Body of pancreas (tissue), 4 donors: ENCODE data around the gene NME4. TPM values are rescaled to one million over a fixed set of nuclear protein-coding genes. Genes with fewer than 3 reads are reported as not detected.

Experiments
- ATAC-seq: fragments of 150-250 bp; one replicate; pipeline ENCODE4 v1.9.1; 2016
- DNase-seq, 4 donors: peaks; one replicate each; pipeline ENCODE4 v3.0.0-alpha.2; 2019
- H3K27ac ChIP-seq, 4 donors: fragments of 200-600 bp; sonication (generic); 1 replicate in 3 of 4; 2 replicates in 1 of 4; pipeline versions ENCODE4 v1.5.1 to v1.6.1; 2016 to 2019; ENCODE audit warnings: mild to moderate bottlenecking in 1 of 4, mixed read lengths in 1 of 4, moderate library complexity in 1 of 4
- H3K27me3 ChIP-seq, 2 donors: fragments of 200-600 bp; sonication (generic); one replicate each; pipeline ENCODE4 v1.6.0; 2016; ENCODE audit warnings: mild to moderate bottlenecking in 1 of 2
- H3K36me3 ChIP-seq, 2 donors: fragments of 200-600 bp; sonication (generic); replicated peaks in 1 of 2; 2 replicates each; pipeline ENCODE4 v1.5.1; 2016; ENCODE audit warnings: low read depth in 2 of 2; ENCODE audit not compliant: insufficient read depth in 1 of 2
- H3K4me1 ChIP-seq: fragments of 200-600 bp; sonication (generic); one replicate; pipeline ENCODE4 v1.6.0; 2016
- H3K4me3 ChIP-seq, 2 donors: fragments of 200-600 bp; sonication (generic); 1 replicate in 1 of 2; 2 replicates in 1 of 2; pipeline ENCODE4 v1.5.1; 2016 to 2019
- H3K9me3 ChIP-seq, 3 donors: fragments of 200-600 bp; sonication (generic); 1 replicate in 2 of 3; 2 replicates in 1 of 3; pipeline ENCODE4 v1.5.1; 2016
- CTCF ChIP-seq, 7 experiments: fragments of 450-650 bp in 4 of 7; fragments of 200-600 bp in 3 of 7; sonication (generic) in 3 of 7; IDR thresholded peaks; one replicate each; pipeline ENCODE4 v1.5.1; 2016 to 2019; ENCODE audit warnings: antibody characterized with exemption in 7 of 7
- POLR2A ChIP-seq, 3 donors: fragments of 450-650 bp; IDR thresholded peaks; one replicate each; pipeline ENCODE4 v1.6.1; 2016; ENCODE audit warnings: antibody characterized with exemption in 3 of 3, mild to moderate bottlenecking in 2 of 3
- WGBS, 2 donors: methylation state at CpG; one replicate each; pipeline ENCODE4 v1.1.5; 2017; 5-methylcytosine and 5-hydroxymethylcytosine counted together
- intact Hi-C: fragments of 100-400 bp; cut with DNase I; formaldehyde crosslinking; loops from one replicate; pipeline ENCODE4 v1.15.1; 2023
- small RNA-seq: library from RNA; depleted of rRNA; stranded (forward); fragments of <200 nt; gene quantifications from one replicate; pipeline ENCODE3, GENCODE V24; 2016
- total RNA-seq, 2 donors: library from RNA; depleted of rRNA; stranded (reverse); fragments of >200 nt; gene quantifications; one replicate each; pipeline ENCODE4 v1.1.0, GENCODE V29; 2016

NME4 gene
- total RNA-seq, 2 donors from 2014 or later, result 20.2 to 33.0 TPM

- WGBS, 2 donors, result 85 to 87% methylated on average over 6 of the region's 6 CpGs
- Histone ChIP-seq H3K27me3 (no peaks in the 10 kb centered on the region), H3K4me3 (no peak overlapping the region), H3K36me3 (peaks cover 0 to 2% of the 10 kb centered on the region in 2 donors), H3K27ac (no peak overlapping the region), H3K9me3 (no peaks in the 10 kb centered on the region), H3K4me1 (no peaks in the 10 kb centered on the region)
- DNase-seq (no peak), ATAC-seq (no peak)
- no peak for TF ChIP-seq POLR2A (IDR thresholded peaks at IDR 0.05)
- no peak for TF ChIP-seq CTCF (IDR thresholded peaks at IDR 0.05)
- intact Hi-C loops, result no loop called here
Measured at GRCh38 chr16:442976-443375, 46.0 kb downstream of the NME4 start.

DNA sequence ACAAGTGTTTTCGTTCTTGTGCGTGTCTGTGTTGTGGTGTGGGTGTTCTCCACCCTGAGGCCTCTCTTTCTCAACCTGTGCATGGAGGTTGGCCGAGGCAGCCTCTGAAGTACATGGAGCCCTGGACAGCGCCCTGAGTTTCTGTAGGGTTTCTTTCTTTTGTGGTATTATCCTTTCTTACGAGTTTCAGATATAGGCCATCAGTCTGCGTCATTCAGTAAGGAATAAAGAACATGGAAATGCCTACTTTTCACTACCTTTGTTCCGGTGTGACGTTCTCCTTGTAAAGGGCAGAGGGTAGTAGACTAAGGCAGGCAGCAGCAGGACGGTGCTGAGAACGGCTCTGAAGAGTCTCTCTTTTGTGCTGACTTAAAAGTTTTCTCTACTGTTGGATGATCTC, 47.0 kb downstream of the NME4 start:
- no peak overlapping the region for H3K27ac ChIP-seq
- no peaks in the 10 kb centered on the region for H3K9me3 ChIP-seq
- no peaks in the 10 kb centered on the region for H3K4me1 ChIP-seq
- no peak overlapping the region for H3K4me3 ChIP-seq
- peaks cover 0 to 2% of the 10 kb centered on the region in 2 donors for H3K36me3 ChIP-seq
- WGBS, 2 donors, result 89 to 92% methylated on average over 10 of the region's 10 CpGs
- intact Hi-C loops, result no loop called here
- no peaks in the 10 kb centered on the region for H3K27me3 ChIP-seq
- TF ChIP-seq CTCF (IDR thresholded peaks at IDR 0.05) (no peak), POLR2A (IDR thresholded peaks at IDR 0.05) (no peak)
- no peak for DNase-seq
- no peak for ATAC-seq

GRCh38 chr16:445566-445965, 48.6 kb downstream of the NME4 start:
- no peak for ATAC-seq
- H3K27me3 ChIP-seq, result no peaks in the 10 kb centered on the region
- 40 to 79% methylated on average over 1 to 4 of the region's 4 CpGs for WGBS, 2 donors
- DNase-seq, result no peak
- no peak for TF ChIP-seq CTCF (IDR thresholded peaks at IDR 0.05)
- TF ChIP-seq POLR2A (IDR thresholded peaks at IDR 0.05), result no peak
- H3K27ac ChIP-seq, result no peak overlapping the region
- H3K4me1 ChIP-seq, result peaks cover 7% of the 10 kb centered on the region
- H3K4me3 ChIP-seq, result no peak overlapping the region
- peaks cover 0 to 2% of the 10 kb centered on the region in 2 donors for H3K36me3 ChIP-seq
- no peaks in the 10 kb centered on the region for H3K9me3 ChIP-seq
- intact Hi-C loops, result no loop called here

Small RNAs within 50 kb of the gene (small RNA-seq; reads per million reads assigned to genes)
- gene RF00019, result not detected

Other genes starting within 250 kb of the NME4 start
- not detected for gene HBZ, start 244.6 kb upstream of the NME4 start, total RNA-seq
- gene HBM, start 231.2 kb upstream of the NME4 start, total RNA-seq, result not detected
- gene HBA2, start 224.3 kb upstream of the NME4 start, total RNA-seq, result 10 to 100 TPM in 1 of 2 donors, 1 to 10 TPM in 1; 6.0 to 23.4 TPM
- not detected for gene HBA1, start 220.5 kb upstream of the NME4 start, total RNA-seq
- gene HBQ1, start 216.7 kb upstream of the NME4 start, total RNA-seq, result not detected
- 100 to 1,000 TPM; 106 to 162 TPM for gene LUC7L, start 167.8 kb upstream of the NME4 start, total RNA-seq
- 10 to 100 TPM; 44.2 to 50.8 TPM for gene FAM234A, start 162.4 kb upstream of the NME4 start, total RNA-seq
- 10 to 100 TPM; 15.6 to 95.9 TPM for gene RGS11, start 121.3 kb upstream of the NME4 start, total RNA-seq
- 100 to 1,000 TPM; 102 to 140 TPM for gene ARHGDIG, start 116.6 kb upstream of the NME4 start, total RNA-seq
- 1,000 to 10,000 TPM in 1 of 2 donors, 100 to 1,000 TPM in 1; 517 to 2,271 TPM for gene PDIA2, start 114.0 kb upstream of the NME4 start, total RNA-seq
- 10 to 100 TPM; 14.8 TPM for gene AXIN1, start 44.5 kb upstream of the NME4 start, total RNA-seq
- gene MRPL28, start 26.7 kb upstream of the NME4 start, total RNA-seq, result 10 to 100 TPM; 22.1 to 31.0 TPM
- gene PGAP6, start 15.2 kb upstream of the NME4 start, total RNA-seq, result 100 to 1,000 TPM in 1 of 2 donors, 10 to 100 TPM in 1; 83.8 to 113 TPM
- gene DECR2, start 4.7 kb downstream of the NME4 start, total RNA-seq, result 10 to 100 TPM; 38.9 to 41.2 TPM
- gene RAB11FIP3, start 28.4 kb downstream of the NME4 start, total RNA-seq, result 100 to 1,000 TPM in 1 of 2 donors, 10 to 100 TPM in 1; 50.1 to 122 TPM
- 100 to 1,000 TPM in 1 of 2 donors, 10 to 100 TPM in 1; 48.0 to 104 TPM for gene CAPN15, start 130.5 kb downstream of the NME4 start, total RNA-seq
- gene PRR35, start 163.2 kb downstream of the NME4 start, total RNA-seq, result not detected
- gene NHLRC4, start 169.8 kb downstream of the NME4 start, total RNA-seq, result under 1 TPM in 1 of 2 donors, not detected in 1; 0.52 TPM
- 10 to 100 TPM; 76.5 to 83.1 TPM for gene PIGQ, start 172.8 kb downstream of the NME4 start, total RNA-seq
- 10 to 100 TPM; 37.2 to 41.0 TPM for gene RAB40C, start 192.9 kb downstream of the NME4 start, total RNA-seq
- gene WFIKKN1, start 233.8 kb downstream of the NME4 start, total RNA-seq, result 1 to 10 TPM; 3.9 to 5.6 TPM
- gene METTL26, start 239.1 kb downstream of the NME4 start, total RNA-seq, result 100 to 1,000 TPM in 1 of 2 donors, 10 to 100 TPM in 1; 76.8 to 115 TPM
- 10 to 100 TPM; 41.2 to 47.5 TPM for gene MCRIP2, start 244.6 kb downstream of the NME4 start, total RNA-seq